Superior temporal gyrus (tissue), 1 donor: ENCODE data around the gene ARHGEF2.
"Not testable (repeated sequence)": the region's sequence is repeated elsewhere in the genome, so short reads cannot be mapped to it uniquely, and the experiment has no call there.

Source experiments
- DNase-seq: peaks from one replicate; pipeline ENCODE4 v3.0.0-alpha.2; 2016; ENCODE audit errors: extremely low spot score

ARHGEF2 gene

GRCh38 chr1:155990005-155990739, 11.8 kb upstream of the ARHGEF2 start:
- DNase-seq, result no peak

- DNase-seq, result peak; percentile 88
Observed at GRCh38 chr1:155989242-155990004, 11.1 kb upstream of the ARHGEF2 start.

- not testable (repeated sequence) for DNase-seq
Observed at GRCh38 chr1:155984903-155985645, 6.7 kb upstream of the ARHGEF2 start.

GRCh38 chr1:155984341-155984740, 6.0 kb upstream of the ARHGEF2 start:
- DNase-seq, result no peak

GRCh38 chr1:155983191-155984024, 5.1 kb upstream of the ARHGEF2 start:
- no peak for DNase-seq

GRCh38 chr1:155982106-155982505, 3.8 kb upstream of the ARHGEF2 start:
- DNase-seq, result no peak

- DNase-seq, result no peak
Observed at GRCh38 chr1:155981266-155982088, 3.1 kb upstream of the ARHGEF2 start.

- no peak for DNase-seq
Observed at GRCh38 chr1:155979597-155980343, 1.4 kb upstream of the ARHGEF2 start.

GRCh38 chr1:155978973-155979429, 654 bp upstream of the ARHGEF2 start:
- peak; percentile 20 for DNase-seq

- peak; percentile 20 for DNase-seq
Observed at GRCh38 chr1:155977690-155978324, 540 bp downstream of the ARHGEF2 start.

GRCh38 chr1:155976913-155977689, 1.2 kb downstream of the ARHGEF2 start:
- peak; percentile 62 for DNase-seq

GRCh38 chr1:155976062-155976912, 2.1 kb downstream of the ARHGEF2 start:
- DNase-seq, result no peak

- peak; percentile 62 for DNase-seq
Observed at GRCh38 chr1:155975375-155976061, 2.8 kb downstream of the ARHGEF2 start.

GRCh38 chr1:155974208-155975115, 3.9 kb downstream of the ARHGEF2 start:
- DNase-seq, result peak; percentile 91

GRCh38 chr1:155973723-155974122, 4.6 kb downstream of the ARHGEF2 start:
- DNase-seq, result peak; percentile 44
